ENCODE data around the gene RADIL.

RADIL gene

DNA sequence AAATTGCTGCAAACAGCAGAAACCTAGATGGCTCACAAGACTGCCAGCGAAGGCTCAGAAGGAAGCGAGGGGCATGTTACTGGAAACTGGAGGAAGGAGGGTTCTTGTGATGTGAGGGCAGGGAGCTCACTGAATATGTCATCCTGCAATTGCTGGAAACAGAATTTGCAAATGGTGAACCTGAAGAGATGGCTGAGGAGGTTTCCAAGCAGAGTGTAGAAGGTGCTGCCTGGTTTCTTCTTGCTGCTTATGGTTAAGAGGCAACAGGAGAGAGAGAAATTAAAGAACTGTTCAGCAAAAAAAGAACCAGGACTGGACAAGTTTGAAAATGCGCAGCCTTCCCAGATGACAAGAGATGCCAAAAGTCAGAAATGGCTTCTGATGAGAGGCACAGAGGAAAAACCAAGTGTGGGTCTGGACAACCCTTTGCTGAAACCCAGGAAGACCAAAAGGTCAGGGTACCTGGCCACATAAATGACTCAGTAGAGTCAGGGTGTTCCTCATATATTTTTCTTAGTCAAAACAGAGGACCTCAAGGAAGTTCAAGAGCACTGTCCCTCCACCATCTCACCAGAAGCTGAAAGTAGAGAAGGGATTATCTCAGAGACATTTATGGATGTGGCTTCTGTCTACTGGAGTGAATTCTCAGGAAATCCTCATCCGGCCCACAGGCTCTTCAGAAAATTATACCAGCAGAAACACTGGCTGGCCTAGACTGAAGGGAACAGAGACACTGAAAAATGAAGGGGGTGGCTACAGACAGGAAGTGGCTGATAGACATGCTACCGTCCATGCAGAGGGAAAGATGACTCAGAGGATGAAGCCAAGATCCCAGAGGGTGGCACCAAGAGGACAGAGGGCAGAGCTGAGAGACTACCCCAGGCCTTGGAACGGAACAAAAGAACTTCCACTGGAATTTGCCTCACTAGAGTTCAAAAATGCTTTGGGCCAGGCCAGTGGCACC is 31.8 kb downstream of the RADIL start:
- no peak for DNase-seq (ENCODE audit: low read depth, low spot score)

DNA sequence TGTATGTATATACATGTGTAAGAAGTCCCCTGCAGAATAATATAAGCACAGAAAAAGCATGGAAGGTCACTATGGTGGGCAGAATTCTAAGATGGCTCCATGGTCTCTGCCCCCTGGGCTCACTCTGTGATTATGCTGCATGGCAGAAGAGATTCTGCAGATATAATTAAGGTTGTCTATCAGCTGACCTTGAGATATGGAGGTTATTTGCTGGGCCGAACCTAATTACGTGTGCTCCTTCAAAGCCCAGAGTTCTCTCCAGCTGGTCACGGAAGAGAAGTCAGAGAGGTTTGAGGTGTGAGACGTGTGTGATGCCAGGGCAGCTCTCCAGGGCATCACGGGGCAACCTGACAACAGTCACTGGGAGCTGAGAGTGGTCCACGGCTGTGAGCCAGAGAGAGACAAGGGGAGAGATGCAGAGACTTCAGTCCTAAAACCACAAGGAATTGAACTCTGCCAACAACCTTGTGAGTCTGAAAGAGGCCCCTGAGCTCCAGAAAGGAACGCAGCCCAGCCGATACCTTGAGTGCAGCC is 33.2 kb downstream of the RADIL start:
- no peak for DNase-seq (ENCODE audit: low read depth, low spot score)

DNA sequence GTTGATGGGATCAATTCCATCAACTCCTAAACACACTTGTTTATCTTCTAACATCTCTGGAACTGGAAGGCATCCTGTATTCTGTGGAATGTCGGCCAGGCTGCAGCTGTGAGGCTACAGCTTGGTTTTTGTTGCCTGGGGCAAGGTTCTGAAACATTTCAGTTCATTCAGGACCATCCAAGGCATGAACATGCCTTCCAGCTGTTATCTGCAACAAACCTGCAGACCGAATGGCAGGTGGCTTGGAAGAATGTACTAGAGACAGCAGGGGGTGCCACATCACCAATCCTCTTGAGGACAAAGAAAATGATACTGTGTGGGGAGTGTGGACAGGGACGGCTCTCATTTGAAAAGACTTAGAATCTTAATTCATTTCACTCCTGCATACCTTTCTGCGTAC is 34.1 kb downstream of the RADIL start:
- DNase-seq (ENCODE audit: low read depth, low spot score), result no peak

- DNase-seq (ENCODE audit: low read depth, low spot score), result no peak
Measured at GRCh38 chr7:4845740-4846142, 37.8 kb downstream of the RADIL start.

DNA sequence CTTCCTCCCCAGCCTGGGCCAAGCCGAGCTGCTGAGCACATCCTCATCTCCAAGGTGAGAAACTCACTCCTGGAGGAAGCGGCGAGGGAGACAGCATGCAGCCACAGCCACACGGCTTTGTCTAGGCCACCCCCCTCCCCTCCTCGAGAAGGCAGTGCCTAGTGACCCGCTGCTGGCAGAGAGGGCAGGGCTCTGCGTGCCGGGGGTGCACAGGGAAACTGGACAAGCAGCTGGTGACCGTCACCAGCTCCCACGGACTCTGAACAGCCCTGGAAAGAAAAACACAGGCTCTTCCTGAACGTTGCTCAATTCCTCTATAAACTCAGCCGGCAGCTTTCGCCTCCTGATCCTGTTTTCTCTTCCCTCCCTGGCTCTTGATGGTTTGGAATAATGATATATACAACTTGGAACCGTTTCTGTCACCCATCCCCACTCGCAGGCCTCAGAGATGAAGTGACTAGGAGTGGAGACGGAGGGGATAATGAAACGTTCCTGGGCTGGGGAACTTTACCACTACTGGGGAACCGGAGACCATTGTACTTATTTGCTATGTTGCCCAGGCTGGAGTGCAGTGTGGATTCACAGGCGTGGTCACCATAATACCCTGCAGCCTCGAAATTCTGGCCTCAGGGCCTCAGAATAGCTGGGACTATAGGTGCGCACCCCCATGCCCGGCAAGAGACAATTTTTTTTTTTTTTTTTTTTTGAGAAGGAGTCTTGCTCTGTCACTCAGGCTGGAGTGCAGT is 41.0 kb downstream of the RADIL start:
- DNase-seq (ENCODE audit: low read depth, low spot score), result no peak

GRCh38 chr7:4841836-4842235 is 41.7 kb downstream of the RADIL start:
- no peak for DNase-seq (ENCODE audit: low read depth, low spot score)

DNA sequence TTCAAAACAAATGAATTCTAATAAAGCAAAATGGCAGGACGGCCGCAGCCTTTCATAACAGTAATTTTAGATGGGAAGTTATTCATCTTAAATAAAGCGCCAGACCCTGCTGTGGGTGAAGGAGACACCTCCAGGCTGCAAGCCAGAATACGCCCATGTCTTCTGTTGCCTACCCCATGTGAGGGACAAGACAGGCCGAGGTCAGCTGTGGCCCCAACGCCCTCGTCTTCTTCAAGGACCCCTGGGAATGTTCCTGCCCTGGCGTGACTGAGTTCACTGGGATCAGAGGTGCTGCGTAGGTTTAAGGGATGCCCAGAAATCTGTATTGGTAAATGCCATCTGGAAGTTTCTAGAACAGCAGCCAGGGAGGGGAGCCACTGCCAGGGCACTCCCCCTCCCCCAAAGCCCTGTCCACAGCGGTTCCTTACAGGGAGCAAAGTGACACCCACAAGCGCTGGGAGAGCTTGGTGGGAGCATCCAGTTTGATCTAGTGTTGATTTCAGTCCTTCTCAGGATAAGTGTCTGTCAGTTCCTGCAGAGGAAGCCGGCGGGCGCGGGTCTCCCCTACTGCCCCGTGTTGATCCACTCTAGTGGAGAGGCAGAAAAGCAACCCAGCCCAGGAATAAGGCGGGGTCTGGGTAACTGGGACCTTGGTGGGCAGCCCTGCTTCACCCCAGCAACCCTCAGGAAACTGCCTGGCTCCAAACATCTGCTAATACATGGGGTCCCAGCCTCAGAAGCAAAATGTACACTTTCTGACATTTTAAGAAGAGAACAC is 42.3 kb downstream of the RADIL start:
- no peak for DNase-seq (ENCODE audit: low read depth, low spot score)

GRCh38 chr7:4840079-4840501 is 43.4 kb downstream of the RADIL start:
- DNase-seq (ENCODE audit: low read depth, low spot score), result no peak

DNA sequence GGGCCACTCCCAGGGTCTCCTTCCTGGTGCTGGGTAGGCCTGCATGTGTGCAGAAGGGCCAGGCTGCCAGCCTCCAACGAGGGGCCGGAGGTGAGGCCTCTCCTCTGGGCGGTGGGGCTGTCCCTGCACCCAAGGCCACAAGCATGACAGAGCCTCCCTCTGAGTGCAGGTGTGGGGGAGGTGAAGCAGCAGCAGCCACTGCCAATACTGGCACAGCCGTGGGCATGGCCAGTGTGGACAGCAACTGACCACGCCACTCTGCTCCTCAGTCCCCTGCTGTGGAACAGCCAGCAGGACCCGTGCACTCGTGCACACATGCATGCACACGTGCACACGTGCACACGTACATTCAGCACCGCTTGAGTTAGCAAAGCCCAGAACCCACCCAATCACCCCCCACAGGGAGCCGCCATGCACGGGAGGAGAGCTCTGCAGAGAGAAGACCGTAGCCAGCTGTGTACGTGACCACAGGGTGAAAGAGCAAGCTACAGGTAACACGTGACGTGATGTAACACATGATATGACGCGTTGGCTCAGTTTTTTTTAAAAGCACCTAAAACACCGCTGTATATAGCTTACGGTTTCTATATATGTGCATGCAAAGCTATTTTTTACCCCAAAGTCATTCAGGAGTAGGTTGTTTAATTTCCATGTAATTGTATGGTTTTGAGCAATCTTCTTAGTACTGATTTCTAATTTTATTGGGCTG is 44.7 kb downstream of the RADIL start:
- DNase-seq (ENCODE audit: low read depth, low spot score), result no peak

DNA sequence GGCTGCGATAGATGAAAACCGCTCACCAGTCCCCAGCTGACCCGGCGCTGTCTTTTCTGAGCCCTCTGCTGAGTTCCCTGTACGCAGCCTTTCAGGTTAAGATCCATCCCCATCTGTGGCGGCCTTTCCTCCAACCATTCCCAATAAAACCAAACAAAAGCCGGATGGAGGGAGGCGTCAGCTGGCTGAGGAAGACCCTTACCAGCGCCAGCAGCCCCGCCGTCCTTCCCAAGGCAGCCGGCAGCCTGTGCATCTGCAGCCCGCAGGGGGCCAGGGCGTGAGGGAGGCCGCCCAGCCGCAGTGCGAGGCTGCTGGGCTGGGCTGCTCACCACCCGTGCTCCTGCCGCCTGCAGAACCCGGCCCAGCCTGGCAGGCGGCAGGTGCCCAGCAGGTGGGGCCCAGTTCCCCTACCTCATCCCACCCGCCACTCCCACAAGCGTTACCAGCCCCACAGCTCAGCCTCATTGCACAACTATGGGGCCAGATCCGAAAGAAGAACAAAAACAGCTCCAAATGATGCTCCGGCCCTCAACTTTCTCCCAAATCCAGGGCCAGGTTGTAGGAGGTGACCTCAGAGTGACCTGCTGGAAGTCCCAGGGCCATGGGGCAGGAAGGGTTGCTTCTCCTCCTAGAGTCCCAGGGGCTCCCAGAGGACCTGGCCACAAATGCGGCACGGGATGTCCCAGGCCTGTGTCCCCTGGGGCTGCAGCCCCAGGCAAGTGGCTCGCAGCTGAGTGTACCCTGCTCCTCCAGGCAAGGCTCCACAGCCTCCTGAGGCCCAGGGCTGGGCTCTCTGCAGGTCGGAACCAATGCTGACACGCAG is 45.5 kb downstream of the RADIL start:
- no peak for DNase-seq (ENCODE audit: low read depth, low spot score)

DNA sequence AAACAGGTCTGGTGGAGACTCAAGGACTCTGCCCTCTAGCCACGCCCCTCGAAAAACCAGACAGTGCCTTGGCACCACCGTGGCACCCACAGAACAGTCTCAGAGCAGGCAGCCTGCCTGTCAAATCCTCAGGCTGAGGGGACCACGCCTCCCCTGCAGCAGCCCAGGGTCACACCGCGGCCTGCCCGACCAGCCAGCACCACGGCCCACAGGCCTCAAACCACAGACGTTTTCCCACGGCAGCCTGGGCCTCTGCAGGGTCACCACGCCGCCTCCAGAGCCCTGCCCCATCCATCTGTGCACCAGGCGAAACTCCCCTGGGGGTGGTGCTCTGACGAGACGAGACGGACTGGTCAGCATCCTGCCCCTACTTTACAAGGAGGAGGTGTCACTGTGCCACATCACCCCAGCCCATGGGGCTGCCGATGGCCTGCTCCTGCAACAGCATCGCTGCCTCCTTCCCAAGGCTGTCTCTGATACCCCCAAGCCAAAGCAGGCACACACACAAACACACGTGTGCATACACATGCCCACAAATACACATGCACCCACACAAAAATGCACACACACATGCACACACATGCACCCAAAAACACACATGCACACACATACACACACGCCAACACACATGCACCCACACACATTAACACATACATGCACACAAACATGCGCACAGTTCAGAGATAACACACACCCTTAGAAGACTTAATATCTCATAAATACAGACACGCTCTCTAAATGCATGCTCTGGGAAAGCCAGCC is 46.3 kb downstream of the RADIL start:
- no peak for DNase-seq (ENCODE audit: low read depth, low spot score)

- DNase-seq (ENCODE audit: low read depth, low spot score), result no peak
Measured at GRCh38 chr7:4836206-4836661, 47.3 kb downstream of the RADIL start.

DNA sequence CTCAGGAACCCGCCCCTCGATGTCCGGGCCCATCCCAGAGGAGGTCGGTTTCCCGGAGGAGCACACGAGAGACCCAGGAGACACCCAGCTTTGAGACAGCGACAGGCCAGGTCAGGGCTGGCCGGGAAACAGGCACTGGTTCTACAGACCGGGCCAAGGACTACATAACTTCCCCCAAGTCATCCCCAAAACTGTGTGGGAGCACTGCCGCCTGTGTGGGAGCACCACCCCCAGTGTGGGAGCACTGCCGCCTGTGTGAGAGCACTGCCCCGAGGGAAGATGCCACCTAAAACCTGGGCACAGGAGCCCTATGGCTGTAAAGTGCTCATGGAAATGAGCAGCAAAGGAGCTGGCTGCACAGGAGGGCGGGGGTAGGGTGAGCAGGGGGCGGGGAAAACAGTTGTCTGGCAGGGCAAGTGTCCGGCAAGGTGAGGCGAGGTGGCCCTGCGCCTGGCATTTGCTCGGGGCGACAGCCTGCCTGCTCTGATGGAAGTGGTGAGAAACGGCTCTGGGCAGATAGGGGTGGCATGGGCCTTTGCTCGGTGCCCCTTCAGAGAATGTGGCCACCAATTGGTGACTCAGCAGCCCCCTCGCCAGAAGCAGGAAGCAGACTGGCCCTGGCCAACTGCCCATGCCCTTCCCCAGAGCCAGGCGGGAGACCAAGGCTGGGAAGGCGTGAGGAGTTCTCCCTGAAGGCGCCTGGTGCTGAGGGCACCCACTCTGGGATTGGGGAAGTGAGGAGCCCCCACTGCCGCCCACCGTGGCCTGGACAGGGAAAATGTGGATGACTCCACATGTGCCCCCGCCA is 47.9 kb downstream of the RADIL start:
- no peak for DNase-seq (ENCODE audit: low read depth, low spot score)

GRCh38 chr7:4834601-4835397 is 48.7 kb downstream of the RADIL start:
- no peak for DNase-seq (ENCODE audit: low read depth, low spot score)

DNA sequence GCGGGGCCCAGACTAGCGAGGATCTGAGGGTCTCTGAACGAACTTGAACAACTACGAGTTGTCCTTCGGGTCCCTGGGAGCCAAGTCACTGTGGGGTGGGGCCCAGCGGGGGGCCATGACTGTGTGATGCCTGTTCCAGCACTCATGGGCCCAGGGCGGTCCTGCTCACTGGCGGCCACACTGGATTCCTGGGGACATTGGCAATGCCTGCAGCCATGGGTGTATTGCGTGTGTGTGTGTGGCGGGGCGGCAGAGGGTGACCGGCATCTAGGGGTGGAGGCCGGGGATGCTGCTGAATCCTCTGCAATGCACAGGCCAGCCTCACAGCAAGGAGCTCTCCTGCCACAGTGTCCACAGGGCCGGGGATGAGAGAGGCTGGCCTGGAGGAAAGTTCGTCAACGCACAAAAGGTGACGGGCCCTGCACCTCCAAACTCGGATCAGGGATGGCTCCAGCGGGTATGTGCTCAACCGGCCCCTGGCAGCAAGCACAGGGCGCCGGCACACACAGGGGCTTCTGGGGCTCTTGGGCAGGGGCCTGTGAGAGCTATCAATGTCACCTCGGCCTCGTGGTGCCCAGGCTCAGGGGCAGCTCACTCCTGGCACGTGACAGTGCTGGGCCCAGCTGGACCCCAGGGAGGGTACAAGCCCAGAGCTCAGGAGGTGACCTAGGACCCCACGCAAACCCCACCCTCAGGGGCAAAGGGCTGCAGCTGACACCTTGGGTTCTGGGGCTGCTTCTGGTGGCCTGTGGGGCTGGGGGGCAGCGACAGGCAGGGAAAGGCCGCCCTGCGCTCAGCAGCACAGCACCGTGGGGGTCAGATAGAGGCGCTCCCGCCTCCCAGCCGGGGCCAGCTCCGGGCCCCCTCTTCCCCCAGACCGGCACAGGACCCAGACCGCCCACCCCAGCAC is 49.6 kb downstream of the RADIL start:
- DNase-seq (ENCODE audit: low read depth, low spot score), result no peak

DNA sequence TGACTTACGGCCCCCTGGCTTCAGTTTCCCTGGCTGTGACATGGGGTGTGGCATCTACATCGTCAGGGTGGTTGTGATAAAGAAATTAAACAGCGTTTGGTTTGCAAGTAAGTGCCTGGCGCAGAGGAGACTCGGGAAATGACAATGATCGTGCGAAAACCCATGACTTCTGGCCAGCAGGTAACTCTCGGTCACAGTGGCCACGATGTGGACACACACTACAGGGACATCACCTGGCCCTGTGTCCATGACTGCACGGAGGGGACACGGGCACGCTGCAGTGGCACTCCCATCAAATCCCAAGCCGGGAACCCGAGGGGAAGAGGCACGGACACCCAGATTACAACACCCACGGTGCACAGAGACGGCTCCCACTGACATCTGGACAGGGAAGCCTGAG is 50.3 kb downstream of the RADIL start:
- no peak for DNase-seq (ENCODE audit: low read depth, low spot score)

DNA sequence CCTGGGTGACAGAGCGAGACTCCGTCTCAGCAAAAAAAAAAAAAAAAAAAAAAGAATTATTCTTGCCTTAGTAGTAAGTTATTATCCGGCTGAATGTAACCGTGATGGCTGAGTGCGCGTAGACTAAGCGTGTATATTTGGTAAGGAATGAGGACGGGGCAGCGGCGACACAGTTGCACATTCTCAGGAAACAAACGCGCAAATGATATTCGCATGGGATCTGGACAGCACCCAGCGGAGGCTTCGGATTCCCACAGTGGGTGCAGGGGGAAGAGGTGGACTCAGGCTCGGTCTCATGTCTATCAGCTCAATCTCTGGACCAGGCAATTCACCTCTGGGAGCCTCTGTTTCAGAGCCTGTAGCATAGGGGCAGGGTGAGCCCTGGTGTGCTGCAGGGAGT is 50.8 kb downstream of the RADIL start:
- no peak for DNase-seq (ENCODE audit: low read depth, low spot score)
